DMS 273 (cell line): Measurements from ENCODE around the gene PLCG2.

ENCODE experiments used
- DNase-seq: peaks from one replicate; lab custom pipeline; 2025; ENCODE audit not compliant: unreplicated experiment; lab: John Stamatoyannopoulos, UW

PLCG2 gene

GRCh38 chr16:81904320-81904719 is 125.2 kb downstream of the PLCG2 start:
- DNase-seq: no peak

GRCh38 chr16:81905277-81905676 is 126.2 kb downstream of the PLCG2 start:
- peak; percentile 25 for DNase-seq

GRCh38 chr16:81907681-81908080 is 128.6 kb downstream of the PLCG2 start:
- no peak for DNase-seq

- no peak for DNase-seq
Observed at GRCh38 chr16:81908466-81909262, 129.6 kb downstream of the PLCG2 start.

- DNase-seq: no peak
Observed at GRCh38 chr16:81910366-81910885, 131.3 kb downstream of the PLCG2 start.

- DNase-seq: no peak
Observed at GRCh38 chr16:81912395-81912794, 133.3 kb downstream of the PLCG2 start.

- no peak for DNase-seq
Observed at GRCh38 chr16:81913222-81913621, 134.1 kb downstream of the PLCG2 start.

- no peak for DNase-seq
Observed at GRCh38 chr16:81917375-81917774, 138.3 kb downstream of the PLCG2 start.

GRCh38 chr16:81918927-81919326 is 139.8 kb downstream of the PLCG2 start:
- DNase-seq: no peak

GRCh38 chr16:81920498-81920897 is 141.4 kb downstream of the PLCG2 start:
- DNase-seq: no peak

GRCh38 chr16:81921085-81921814 is 142.2 kb downstream of the PLCG2 start:
- no peak for DNase-seq

- no peak for DNase-seq
Observed at GRCh38 chr16:81921843-81922584, 142.9 kb downstream of the PLCG2 start.

GRCh38 chr16:81923296-81923695 is 144.2 kb downstream of the PLCG2 start:
- DNase-seq: no peak

GRCh38 chr16:81925016-81925415 is 145.9 kb downstream of the PLCG2 start:
- DNase-seq: no peak

- no peak for DNase-seq
Observed at GRCh38 chr16:81926036-81926435, 146.9 kb downstream of the PLCG2 start.

GRCh38 chr16:81927561-81928185 is 148.6 kb downstream of the PLCG2 start:
- DNase-seq: no peak

GRCh38 chr16:81928271-81928918 is 149.3 kb downstream of the PLCG2 start:
- no peak for DNase-seq

- DNase-seq: no peak
Observed at GRCh38 chr16:81928975-81929374, 149.9 kb downstream of the PLCG2 start.

GRCh38 chr16:81929841-81930240 is 150.8 kb downstream of the PLCG2 start:
- no peak for DNase-seq

GRCh38 chr16:81931927-81932326 is 152.8 kb downstream of the PLCG2 start:
- DNase-seq: no peak
